OCI-LY1 (cell line): ENCODE measurements around the gene LLGL2.

Experiments
- H2AFZ ChIP-seq: fragments of 200-600 bp; sonication (generic), shearing (Covaris generic); 2 replicates; pipeline ENCODE4 v1.6.0; 2014; ENCODE audit warnings: antibody characterized with exemption, mild to moderate bottlenecking, low read length
- H3F3A ChIP-seq: fragments of 200-600 bp; sonication (generic), shearing (Covaris generic); 2 replicates; pipeline ENCODE4 v1.6.0; 2014; ENCODE audit warnings: mild to moderate bottlenecking, antibody characterized with exemption, low read length, moderate library complexity; ENCODE audit not compliant: insufficient read depth
- H3K27ac ChIP-seq: fragments of 200-600 bp; sonication (generic); 2 replicates; pipeline ENCODE4 v1.5.1; 2014; ENCODE audit warnings: low read length, mixed run types, mild to moderate bottlenecking, low read depth; ENCODE audit not compliant: poor library complexity, severe bottlenecking
- H3K27me3 ChIP-seq: fragments of 200-600 bp; sonication (generic); 2 replicates; pipeline ENCODE4 v1.6.0; 2014; ENCODE audit warnings: antibody characterized with exemption, mild to moderate bottlenecking, low read length, moderate library complexity; ENCODE audit not compliant: insufficient read depth
- H3K36me3 ChIP-seq: fragments of 200-600 bp; sonication (generic); 2 replicates; pipeline ENCODE4 v1.6.1; 2014; ENCODE audit warnings: mild to moderate bottlenecking, antibody characterized with exemption, low read length, moderate library complexity, mixed read lengths; ENCODE audit not compliant: insufficient read depth
- H3K4me1 ChIP-seq: fragments of 200-600 bp; sonication (generic); 2 replicates; pipeline ENCODE4 v1.5.1; 2014; ENCODE audit warnings: mild to moderate bottlenecking, low read length, moderate library complexity; ENCODE audit not compliant: insufficient read depth, severe bottlenecking
- H3K4me2 ChIP-seq: fragments of 200-600 bp; sonication (generic), shearing (Covaris generic); 2 replicates; pipeline ENCODE4 v1.6.1; 2014; ENCODE audit warnings: low read length
- H3K4me3 ChIP-seq: fragments of 200-600 bp; sonication (generic); 2 replicates; pipeline ENCODE4 v1.5.1; 2014; ENCODE audit warnings: low read length, low read depth, mild to moderate bottlenecking, mixed read lengths; ENCODE audit not compliant: poor library complexity, severe bottlenecking
- H3K79me2 ChIP-seq: fragments of 200-600 bp; shearing (Covaris generic); 2 replicates; pipeline ENCODE4 v1.6.1; 2016; ENCODE audit warnings: mixed run types, low read length, mixed read lengths; ENCODE audit not compliant: insufficient read depth
- H3K9ac ChIP-seq: fragments of 200-600 bp; sonication (generic), shearing (Covaris generic); 2 replicates; pipeline ENCODE4 v1.6.1; 2014; ENCODE audit warnings: mild to moderate bottlenecking, low read length, mixed read lengths
- H3K9me2 ChIP-seq: fragments of 200-600 bp; sonication (generic), shearing (Covaris generic); 2 replicates; pipeline ENCODE4 v1.6.1; 2014; ENCODE audit warnings: low read depth, mild to moderate bottlenecking, low read length, mixed read lengths
- H3K9me3 ChIP-seq: fragments of 200-600 bp; shearing (Covaris generic); 2 replicates; pipeline ENCODE4 v1.6.1; 2014; ENCODE audit warnings: low read length, mixed read lengths
- H4K20me1 ChIP-seq: fragments of 200-600 bp; sonication (generic), shearing (Covaris generic); 2 replicates; pipeline ENCODE4 v1.6.0; 2016; ENCODE audit warnings: mild to moderate bottlenecking, low read length; ENCODE audit not compliant: insufficient read depth
- EZH2 ChIP-seq: fragments of 200-600 bp; sonication (generic), shearing (Covaris generic); IDR thresholded peaks from 2 replicates; pipeline ENCODE4 v1.8.0; 2017; ENCODE audit warnings: borderline replicate concordance, mixed run types, mild to moderate bottlenecking, antibody characterized with exemption, low read length, moderate library complexity, mixed read lengths
- TF ChIP-seq, protein P1 (sequence below): fragments of 200-600 bp; sonication (generic), shearing (Covaris generic); IDR thresholded peaks from 2 replicates; pipeline ENCODE4 v1.5.1; 2017; ENCODE audit warnings: mild to moderate bottlenecking, antibody characterized with exemption, low read length, moderate library complexity, mixed read lengths

LLGL2 gene

DNA sequence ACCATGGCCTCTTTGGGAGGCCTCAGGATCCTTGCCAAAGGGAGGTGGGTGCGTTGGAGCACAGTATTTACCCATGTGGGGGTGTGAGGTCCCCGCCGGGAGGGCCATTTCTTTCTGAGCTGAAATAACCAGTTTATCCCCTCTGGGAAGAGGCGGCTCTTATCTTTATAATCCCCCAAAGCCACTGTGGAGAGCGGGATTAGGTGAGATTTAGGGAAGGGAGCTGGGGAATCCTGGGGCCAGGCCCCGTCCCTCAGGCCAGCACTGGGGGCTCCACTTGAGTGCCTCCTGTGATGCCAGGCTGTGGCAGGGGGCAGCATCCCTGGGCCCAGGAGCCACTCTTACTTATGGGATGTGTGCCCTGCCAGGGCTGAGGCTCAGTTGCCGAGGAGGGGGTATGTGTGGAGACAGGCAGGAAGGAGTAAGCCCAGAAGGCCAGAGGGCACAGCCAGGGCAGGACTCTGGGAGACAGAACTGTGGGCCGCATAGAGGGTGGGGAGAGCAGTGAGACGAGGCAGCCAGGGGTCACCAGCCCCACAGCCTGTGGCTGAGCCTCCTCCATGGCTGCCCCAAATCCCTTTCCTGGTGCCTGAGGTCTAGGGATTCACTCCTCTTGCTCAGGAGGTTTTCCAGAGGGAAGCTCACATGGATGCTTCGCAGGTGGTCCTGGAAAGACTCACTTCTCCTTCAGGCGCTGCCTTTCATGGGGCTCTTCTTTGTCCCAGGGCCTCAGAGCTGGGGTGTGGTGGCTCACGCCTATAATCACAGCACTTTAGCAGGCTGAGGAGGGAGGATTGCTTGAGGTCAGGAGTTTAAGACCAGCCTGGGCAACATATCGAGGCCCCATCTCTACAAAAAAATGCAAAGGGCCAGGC is 44.1 kb upstream of the LLGL2 start:
- no peaks in the 10 kb centered on the region for H3K4me1 ChIP-seq
- no peaks in the 10 kb centered on the region for H3K9me2 ChIP-seq
- H3K4me2 ChIP-seq: no peak overlapping the region
- H3K9me3 ChIP-seq: no peaks in the 10 kb centered on the region
- no peak overlapping the region for H3K27ac ChIP-seq
- no peaks in the 10 kb centered on the region for H3F3A ChIP-seq
- H3K36me3 ChIP-seq: no peaks in the 10 kb centered on the region; the same call in 1 of the 2 replicates
- no peak overlapping the region for H3K4me3 ChIP-seq
- TF ChIP-seq, protein P1, sequence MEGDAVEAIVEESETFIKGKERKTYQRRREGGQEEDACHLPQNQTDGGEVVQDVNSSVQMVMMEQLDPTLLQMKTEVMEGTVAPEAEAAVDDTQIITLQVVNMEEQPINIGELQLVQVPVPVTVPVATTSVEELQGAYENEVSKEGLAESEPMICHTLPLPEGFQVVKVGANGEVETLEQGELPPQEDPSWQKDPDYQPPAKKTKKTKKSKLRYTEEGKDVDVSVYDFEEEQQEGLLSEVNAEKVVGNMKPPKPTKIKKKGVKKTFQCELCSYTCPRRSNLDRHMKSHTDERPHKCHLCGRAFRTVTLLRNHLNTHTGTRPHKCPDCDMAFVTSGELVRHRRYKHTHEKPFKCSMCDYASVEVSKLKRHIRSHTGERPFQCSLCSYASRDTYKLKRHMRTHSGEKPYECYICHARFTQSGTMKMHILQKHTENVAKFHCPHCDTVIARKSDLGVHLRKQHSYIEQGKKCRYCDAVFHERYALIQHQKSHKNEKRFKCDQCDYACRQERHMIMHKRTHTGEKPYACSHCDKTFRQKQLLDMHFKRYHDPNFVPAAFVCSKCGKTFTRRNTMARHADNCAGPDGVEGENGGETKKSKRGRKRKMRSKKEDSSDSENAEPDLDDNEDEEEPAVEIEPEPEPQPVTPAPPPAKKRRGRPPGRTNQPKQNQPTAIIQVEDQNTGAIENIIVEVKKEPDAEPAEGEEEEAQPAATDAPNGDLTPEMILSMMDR: no peak
- TF ChIP-seq EZH2: no peak
- H3K9ac ChIP-seq: no peak overlapping the region
- H2AFZ ChIP-seq: no peak overlapping the region
- no peaks in the 10 kb centered on the region for H3K27me3 ChIP-seq
- no peaks in the 10 kb centered on the region for H3K79me2 ChIP-seq
- no peaks in the 10 kb centered on the region for H4K20me1 ChIP-seq

DNA sequence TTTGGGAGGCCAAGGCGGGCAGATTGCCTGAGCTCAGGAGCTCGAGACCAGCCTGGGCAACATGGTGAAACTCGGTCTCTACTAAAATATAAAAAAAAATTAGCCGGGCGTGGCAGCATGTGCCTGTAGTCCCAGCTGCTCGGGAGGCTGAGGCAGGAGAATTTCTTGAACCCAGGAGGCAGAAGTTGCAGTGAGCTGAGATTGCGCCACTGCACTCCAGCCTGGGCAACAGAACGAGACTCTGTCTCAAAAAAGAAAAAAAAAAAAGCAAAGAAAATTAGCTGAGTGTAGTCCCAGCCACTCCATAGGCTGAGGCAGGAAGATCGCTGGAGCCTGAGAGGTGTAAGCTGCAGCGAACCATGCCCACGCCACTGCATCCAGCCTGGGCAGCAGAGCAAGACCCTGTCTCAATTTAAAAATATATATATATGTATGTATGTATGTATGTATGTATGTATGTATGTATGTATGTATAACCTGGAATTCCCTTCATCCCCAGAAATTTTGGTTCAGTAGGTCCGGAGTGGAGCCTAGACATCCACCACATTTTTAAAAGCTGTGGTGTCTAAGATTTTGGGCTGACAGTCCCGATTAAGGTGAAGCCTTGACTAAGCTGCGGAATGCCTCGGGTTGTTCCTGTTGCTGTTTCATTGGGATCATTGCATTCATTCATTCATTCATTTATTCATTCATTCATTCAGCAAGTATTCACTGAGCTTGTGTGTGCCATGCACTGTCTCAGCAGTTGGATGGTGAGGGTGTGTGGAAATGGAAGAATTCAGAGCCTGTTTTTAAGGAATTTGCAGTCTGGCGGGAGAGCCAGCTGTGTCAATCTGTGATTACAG is 43.2 kb upstream of the LLGL2 start:
- Histone ChIP-seq H2AFZ (no peak overlapping the region), H3K9ac (no peak overlapping the region), H3K4me3 (no peak overlapping the region), H4K20me1 (no peaks in the 10 kb centered on the region), H3F3A (no peaks in the 10 kb centered on the region), H3K4me1 (peaks cover 4% of the 10 kb centered on the region), H3K36me3 (no peaks in the 10 kb centered on the region; the same call in 1 of the 2 replicates), H3K9me2 (no peaks in the 10 kb centered on the region), H3K79me2 (no peaks in the 10 kb centered on the region), H3K4me2 (no peak overlapping the region), H3K9me3 (no peaks in the 10 kb centered on the region), H3K27me3 (no peaks in the 10 kb centered on the region), H3K27ac (no peak overlapping the region)
- TF ChIP-seq EZH2: no peak
- TF ChIP-seq, protein P1: no peak

DNA sequence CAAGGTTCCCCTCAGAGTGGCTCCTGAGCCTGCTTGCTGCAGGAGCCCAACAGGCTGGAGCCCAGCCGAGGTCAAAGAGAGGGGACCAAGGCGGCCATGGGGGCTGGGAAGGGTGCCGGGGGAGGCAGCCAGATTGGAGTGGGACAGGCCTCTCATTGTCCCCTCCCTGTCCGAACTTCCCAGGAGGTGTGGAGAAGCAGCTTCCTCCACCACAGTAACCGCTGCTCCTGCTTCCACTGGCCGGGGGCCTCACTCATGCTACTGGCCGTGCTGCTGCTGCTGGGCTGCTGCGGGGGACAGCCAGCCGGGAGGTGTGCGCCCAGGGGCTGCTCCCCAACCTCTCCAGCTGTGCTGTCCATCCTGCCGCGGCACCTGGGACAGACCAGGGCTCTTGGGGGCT is 39.8 kb upstream of the LLGL2 start:
- Histone ChIP-seq H3K36me3 (no peaks in the 10 kb centered on the region; the same call in 1 of the 2 replicates), H3K4me3 (no peak overlapping the region), H4K20me1 (no peaks in the 10 kb centered on the region), H3K9me2 (no peaks in the 10 kb centered on the region), H3K27me3 (no peaks in the 10 kb centered on the region), H3K4me2 (no peak overlapping the region), H3K79me2 (no peaks in the 10 kb centered on the region), H3K9me3 (no peaks in the 10 kb centered on the region), H3K4me1 (peaks cover 12% of the 10 kb centered on the region), H3F3A (no peaks in the 10 kb centered on the region), H3K9ac (no peak overlapping the region), H2AFZ (no peak overlapping the region), H3K27ac (no peak overlapping the region)
- TF ChIP-seq, protein P1: no peak
